ENCODE results near the gene MAGIX.
"Not testable (repeated sequence)": the region's sequence is repeated elsewhere in the genome, so short reads cannot be mapped to it uniquely, and the experiment has no call there.

The MAGIX gene

GRCh38 chrX:49160908-49161307, 1.6 kb upstream of the MAGIX start:
- DNase-seq (ENCODE audit: low read depth in 2 of 2), result no peak

DNA sequence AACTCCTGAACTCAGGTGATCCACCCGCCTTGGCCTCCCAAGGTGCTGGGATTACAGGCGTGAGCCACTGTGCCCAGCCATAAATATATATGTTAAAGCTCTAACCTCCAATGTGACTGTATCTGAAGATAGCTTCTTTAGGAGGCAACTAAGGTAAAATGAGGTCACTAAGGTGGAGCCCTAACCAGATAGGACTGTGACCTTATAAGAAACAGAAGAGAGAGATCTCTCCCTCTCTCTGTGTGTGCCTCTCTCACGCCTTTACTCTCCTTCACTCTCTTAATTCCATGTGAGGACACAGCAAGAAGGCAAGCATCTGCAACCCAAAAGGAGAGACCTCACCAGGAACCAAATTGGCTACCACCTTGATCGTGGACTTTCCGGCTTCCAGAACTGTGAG, 926 bp upstream of the MAGIX start:
- no peak for DNase-seq (ENCODE audit: low read depth in 2 of 2)

DNA sequence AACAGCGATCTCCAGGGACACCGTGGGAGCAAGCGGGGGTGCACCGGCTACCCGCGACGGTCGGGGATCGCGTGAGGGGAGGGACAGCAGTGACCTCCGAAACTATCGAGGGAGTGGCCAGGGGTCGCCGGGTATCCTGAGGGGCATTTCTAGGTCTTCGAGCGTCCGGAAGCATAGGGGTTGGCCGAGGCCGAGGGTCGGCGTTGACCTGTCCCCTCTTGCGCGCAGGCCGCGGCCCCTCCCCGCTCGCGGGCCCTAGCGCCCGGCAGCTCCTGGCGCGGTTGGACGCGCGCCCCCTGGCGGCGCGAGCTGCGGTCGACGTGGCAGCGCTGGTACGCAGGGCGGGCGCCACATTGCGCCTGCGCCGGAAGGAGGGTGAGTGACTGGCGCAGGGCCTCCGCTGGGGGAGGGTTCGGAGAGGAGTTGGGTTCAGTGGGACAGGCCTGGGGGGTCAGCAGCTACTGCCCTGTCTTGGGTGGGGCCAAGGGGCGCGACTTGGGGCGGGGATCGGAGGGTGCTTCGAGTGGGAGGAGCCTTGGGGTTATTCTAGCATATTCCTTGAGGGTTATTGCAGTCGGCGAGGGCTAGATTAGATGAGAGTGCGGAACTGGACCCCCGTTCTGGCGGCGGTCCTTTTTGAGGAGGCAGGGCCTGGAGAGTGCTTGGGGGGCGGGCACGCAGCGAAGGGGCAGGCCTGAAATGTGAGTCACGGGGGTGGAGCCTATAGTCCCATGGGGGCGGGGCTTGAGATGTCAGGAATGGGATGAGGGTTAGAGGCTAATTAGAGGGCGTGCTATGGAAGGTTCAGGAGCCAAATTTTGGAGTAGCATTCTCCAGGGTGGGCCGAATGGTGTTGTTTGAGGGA, 1.2 kb downstream of the MAGIX start:
- peak; percentile 58 for DNase-seq (ENCODE audit: low read depth in 2 of 2)

GRCh38 chrX:49164589-49165360, 2.2 kb downstream of the MAGIX start:
- no peak for DNase-seq (ENCODE audit: low read depth in 2 of 2)

- peak; percentile 42 to 57 for DNase-seq (ENCODE audit: low read depth in 2 of 2)
Observed at GRCh38 chrX:49165901-49166881, 3.6 kb downstream of the MAGIX start.

- peak in 1 of 2 donors; percentile 45 for DNase-seq (ENCODE audit: low read depth in 2 of 2)
Observed at GRCh38 chrX:49166914-49167739, 4.6 kb downstream of the MAGIX start.

GRCh38 chrX:49167740-49168108, 5.2 kb downstream of the MAGIX start:
- DNase-seq (ENCODE audit: low read depth in 2 of 2), result no peak

DNA sequence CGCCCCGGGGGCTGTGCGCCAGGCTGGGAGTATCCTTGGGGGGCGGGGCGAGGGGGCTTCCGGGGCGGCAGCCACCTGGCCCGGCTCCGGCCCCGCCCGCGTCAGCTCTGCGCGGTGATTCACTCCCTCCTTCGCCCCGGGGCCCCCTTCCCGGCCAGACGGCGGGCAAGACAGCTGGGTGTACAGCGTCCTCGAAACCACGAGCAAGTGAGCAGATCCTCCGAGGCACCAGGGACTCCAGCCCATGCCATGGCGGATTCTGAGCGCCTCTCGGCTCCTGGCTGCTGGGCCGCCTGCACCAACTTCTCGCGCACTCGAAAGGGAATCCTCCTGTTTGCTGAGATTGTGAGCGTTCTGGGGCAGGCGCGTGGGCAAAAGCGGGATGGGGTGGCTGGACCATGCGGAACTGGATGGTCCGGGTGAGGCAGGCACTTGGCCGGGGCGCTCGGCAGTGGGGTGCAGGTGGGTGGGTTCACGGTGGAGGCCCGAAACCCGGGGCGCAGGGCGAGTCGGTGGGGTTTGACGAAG, 9.3 kb downstream of the MAGIX start, which contains the start of gene PLP2:
PLP2 (plus strand) TSS at position 147 of the 528 bp plus-strand sequence; CDS start at position 250, 103 bp downstream.
- peak in 1 of 2 donors; percentile 58 for DNase-seq (ENCODE audit: low read depth in 2 of 2)

GRCh38 chrX:49172280-49172780, 9.8 kb downstream of the MAGIX start:
- DNase-seq (ENCODE audit: low read depth in 2 of 2), result peak in 1 of 2 donors; percentile 53

DNA sequence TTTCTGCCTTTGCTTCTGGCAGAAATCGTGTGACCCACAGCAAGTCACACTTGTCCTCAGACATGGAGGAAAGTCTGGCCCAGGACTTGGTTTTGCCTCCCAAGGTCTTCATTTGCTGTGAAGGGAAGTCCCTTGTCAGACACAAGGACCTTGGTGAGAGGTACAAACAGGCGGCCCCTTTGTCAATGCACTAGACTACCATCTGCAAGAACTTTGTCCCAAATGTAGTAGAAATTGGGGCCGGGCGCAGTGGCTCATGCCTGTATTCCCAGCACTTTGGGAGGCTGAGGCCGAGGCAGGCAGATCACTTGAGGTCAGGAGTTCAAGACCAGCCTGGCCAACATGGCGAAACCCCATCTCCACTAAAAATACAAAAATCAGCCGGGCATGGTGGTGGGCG, 11.0 kb downstream of the MAGIX start:
- not testable (repeated sequence) for DNase-seq (ENCODE audit: low read depth in 2 of 2)

- no peak for DNase-seq (ENCODE audit: low read depth in 2 of 2)
Observed at GRCh38 chrX:49174723-49175122, 12.2 kb downstream of the MAGIX start.

GRCh38 chrX:49175435-49176274, 13.1 kb downstream of the MAGIX start:
- no peak for DNase-seq (ENCODE audit: low read depth in 2 of 2)

- DNase-seq (ENCODE audit: low read depth in 2 of 2), result no peak
Observed at GRCh38 chrX:49176421-49177326, 14.1 kb downstream of the MAGIX start.

DNA sequence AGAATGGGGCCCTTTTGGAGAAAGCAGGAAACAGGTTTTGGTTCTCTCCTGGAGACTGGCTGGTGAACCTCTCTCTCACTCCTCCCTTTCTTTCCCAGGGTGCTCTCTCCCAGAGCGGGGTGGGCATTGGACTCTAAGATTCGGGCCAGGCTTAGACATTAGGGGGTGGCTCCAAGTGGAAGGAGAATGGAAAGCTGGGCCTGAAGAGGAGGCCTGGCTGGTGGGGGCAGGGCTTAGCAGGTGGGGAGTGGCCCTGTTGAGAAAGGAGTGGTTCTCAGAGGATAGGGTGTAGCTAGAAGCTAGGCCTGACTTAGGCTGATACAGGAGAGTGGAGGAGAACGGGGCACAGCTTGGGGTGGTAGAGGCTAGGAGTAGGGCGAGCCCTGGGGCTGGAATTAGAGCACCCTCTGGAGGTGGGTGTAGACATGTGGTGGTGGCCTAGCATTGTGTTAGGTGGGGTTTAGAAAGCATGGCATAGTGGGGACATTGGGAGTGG, 14.8 kb downstream of the MAGIX start:
- no peak for DNase-seq (ENCODE audit: low read depth in 2 of 2)

- DNase-seq (ENCODE audit: low read depth in 2 of 2), result no peak
Observed at GRCh38 chrX:49177873-49178480, 15.4 kb downstream of the MAGIX start.

DNA sequence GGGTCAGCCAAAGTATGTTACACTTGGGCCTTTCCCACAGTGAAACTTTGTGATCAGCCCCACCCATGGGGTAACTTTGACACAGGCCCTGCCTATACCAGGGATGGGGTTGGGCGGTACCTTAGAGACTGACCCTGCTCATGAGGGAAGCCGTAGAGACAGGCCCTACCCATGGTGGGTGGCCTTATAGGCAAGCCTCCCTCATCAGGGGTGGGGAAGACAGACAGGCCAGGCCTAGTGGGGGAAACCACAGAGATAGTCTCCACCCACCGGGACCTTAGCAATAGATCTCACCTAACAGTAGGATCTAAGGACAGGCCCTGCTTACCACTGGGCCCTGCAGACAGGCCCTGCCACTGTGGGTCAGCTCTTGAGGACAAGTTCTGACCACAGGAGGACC, 16.0 kb downstream of the MAGIX start:
- no peak for DNase-seq (ENCODE audit: low read depth in 2 of 2)

GRCh38 chrX:49179358-49179757, 16.8 kb downstream of the MAGIX start:
- no peak for DNase-seq (ENCODE audit: low read depth in 2 of 2)

Data from stimulated activated CD8-positive, alpha-beta memory T cell treated with anti-CD3 and anti-CD28 coated beads, Interleukin-15, amount 100 ng/mL, for 4 hours (primary cell).